ENCODE data around the gene TBC1D22A. TPM values are rescaled to one million over a fixed set of nuclear protein-coding genes. Genes with fewer than 3 reads are reported as not detected.

TBC1D22A gene
- total RNA-seq, 2 experiments from 2014 or later: 47.2 to 49.1 TPM

DNA sequence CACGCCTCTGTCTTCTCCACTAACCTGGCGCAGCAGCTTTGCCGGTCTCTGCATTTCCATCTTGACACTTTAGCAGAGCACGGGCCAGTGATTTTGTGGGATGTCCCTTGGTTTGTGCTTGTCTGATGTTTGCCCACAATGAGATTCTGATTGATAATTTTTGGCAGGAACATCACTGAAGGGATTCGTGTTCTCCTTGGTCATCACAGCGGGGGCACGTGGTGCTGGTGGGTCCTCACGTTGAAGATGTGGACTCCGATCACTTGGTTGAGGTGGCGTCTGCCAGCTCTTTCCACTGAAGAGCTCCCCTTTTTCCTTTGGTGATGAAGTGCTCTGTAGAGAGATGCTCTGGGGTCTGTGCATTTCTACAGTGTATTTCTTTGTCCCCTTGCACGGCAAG is 37.2 kb downstream of the TBC1D22A start:
- ATAC-seq (ENCODE audit: low read depth): no peak
- Mint-ChIP-seq H3K27ac (no peak overlapping the region), H3K9me3 (no peaks in the 10 kb centered on the region), H3K36me3 (peaks cover 20% of the 10 kb centered on the region), H3K4me3 (no peak overlapping the region), H3K4me1 (peaks cover 23% of the 10 kb centered on the region), H3K27me3 (no peaks in the 10 kb centered on the region)
- no peak for DNase-seq
- POLR2A ChIA-PET: no interaction called here

- POLR2A ChIA-PET: interaction anchor here (1.3 to 4.1 kb wide), 2 partner anchors 9 to 38 kb away, joined by 5 to 18 read pairs; partner anchors contain the start of gene TBC1D22A
- H3K27me3 Mint-ChIP-seq: no peaks in the 10 kb centered on the region
- H3K4me3 Mint-ChIP-seq: no peak overlapping the region
- H3K4me1 Mint-ChIP-seq: peaks cover 23% of the 10 kb centered on the region
- no peaks in the 10 kb centered on the region for H3K9me3 Mint-ChIP-seq
- no peak overlapping the region for H3K27ac Mint-ChIP-seq
- DNase-seq (no peak), ATAC-seq (ENCODE audit: low read depth) (no peak)
- H3K36me3 Mint-ChIP-seq: peaks cover 23% of the 10 kb centered on the region
Observed at GRCh38 chr22:46800102-46800857, 37.8 kb downstream of the TBC1D22A start.

DNA sequence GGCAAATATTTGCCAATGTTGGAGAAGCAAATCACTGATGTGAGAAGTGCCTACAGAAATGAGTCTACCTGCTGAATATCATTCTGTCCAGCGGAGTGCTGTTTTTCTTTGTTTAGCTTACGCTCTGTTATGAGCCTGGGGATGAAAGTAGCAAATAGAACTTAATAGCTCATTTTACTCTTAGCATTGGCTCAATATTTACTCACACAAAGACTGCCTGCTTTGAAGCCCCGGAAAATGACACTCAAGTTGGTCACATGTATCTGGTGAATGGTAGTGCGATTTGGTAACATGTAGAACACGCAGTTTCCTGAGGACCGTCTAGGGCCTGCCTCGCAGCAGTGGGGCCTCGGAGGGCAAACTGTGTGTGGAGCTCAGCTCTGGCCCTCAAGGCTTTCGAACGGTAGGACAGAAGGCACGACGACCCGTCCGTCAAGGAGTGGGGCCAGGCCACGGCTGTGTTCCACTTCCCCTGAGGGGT is 38.9 kb downstream of the TBC1D22A start:
- ATAC-seq (ENCODE audit: low read depth): no peak
- H3K27ac Mint-ChIP-seq: no peak overlapping the region
- no peaks in the 10 kb centered on the region for H3K27me3 Mint-ChIP-seq
- no peak overlapping the region for H3K4me3 Mint-ChIP-seq
- no peak for DNase-seq
- H3K4me1 Mint-ChIP-seq: peaks cover 26% of the 10 kb centered on the region
- POLR2A ChIA-PET: interaction anchor here (0.7 to 4.1 kb wide), 3 partner anchors 10 to 39 kb away, joined by 3 to 18 read pairs (median 5); partner anchors contain the start of gene TBC1D22A
- H3K9me3 Mint-ChIP-seq: no peaks in the 10 kb centered on the region
- H3K36me3 Mint-ChIP-seq: peaks cover 28% of the 10 kb centered on the region

DNA sequence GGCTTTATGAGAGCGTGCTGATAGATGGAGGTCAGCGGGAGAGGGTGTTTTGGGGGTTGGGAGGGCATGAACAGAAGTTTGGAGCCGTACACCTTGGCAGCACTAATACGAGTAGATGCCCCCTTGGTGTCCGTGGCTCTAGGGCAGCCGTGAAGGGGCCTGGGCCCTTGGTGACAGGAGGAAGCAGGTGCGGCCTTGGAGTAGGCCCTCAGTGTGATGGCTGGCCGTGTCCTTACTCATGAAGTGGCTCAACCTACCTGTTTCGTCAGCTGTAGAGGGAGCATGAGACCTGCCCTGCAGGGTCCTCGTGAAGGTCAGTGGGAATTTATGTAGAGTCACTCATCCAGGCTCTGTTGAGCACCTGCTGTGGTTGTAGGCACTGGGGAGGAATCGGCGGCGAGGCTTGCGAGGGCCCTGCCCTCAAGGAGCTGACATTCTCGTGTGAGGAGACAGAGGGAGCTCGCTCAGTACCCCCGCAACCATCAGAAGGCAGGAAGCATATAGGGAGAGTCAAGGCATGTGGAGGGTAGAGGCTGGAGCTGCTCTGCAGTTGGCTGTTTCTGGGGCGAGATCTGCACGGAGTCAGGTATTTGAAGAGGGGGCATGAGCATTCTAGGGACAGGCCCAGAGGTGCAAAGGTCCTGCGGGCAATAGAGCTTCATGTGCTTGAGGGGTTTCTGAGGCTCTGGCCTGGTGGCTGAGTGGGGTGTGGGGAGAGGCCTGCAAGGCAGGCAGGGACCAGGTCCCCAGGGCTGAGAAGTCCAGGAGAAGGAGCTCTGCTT is 39.6 kb downstream of the TBC1D22A start:
- Mint-ChIP-seq H3K36me3 (peaks cover 33% of the 10 kb centered on the region), H3K9me3 (no peaks in the 10 kb centered on the region), H3K4me1 (peaks cover 32% of the 10 kb centered on the region), H3K4me3 (no peak overlapping the region), H3K27me3 (no peaks in the 10 kb centered on the region), H3K27ac (peak overlapping the region; percentile 4)
- POLR2A ChIA-PET: interaction anchor here (0.7 to 4.1 kb wide), 4 partner anchors 11 to 43 kb away, joined by 3 to 18 read pairs (median 5); partner anchors contain the start of gene TBC1D22A
- DNase-seq: no peak
- no peak for ATAC-seq (ENCODE audit: low read depth)

- Mint-ChIP-seq H3K9me3 (no peaks in the 10 kb centered on the region), H3K4me3 (no peak overlapping the region), H3K36me3 (peaks cover 38% of the 10 kb centered on the region), H3K27me3 (no peaks in the 10 kb centered on the region), H3K27ac (peak overlapping the region; percentile 4), H3K4me1 (peaks cover 35% of the 10 kb centered on the region)
- ATAC-seq (ENCODE audit: low read depth) (no peak), DNase-seq (no peak)
- POLR2A ChIA-PET: interaction anchor here (1.5 to 4.1 kb wide), 2 partner anchors 40 to 44 kb away, joined by 5 to 18 read pairs; partner anchors contain the start of gene TBC1D22A
Observed at GRCh38 chr22:46802608-46803027, 40.2 kb downstream of the TBC1D22A start.

- no peaks in the 10 kb centered on the region for H3K9me3 Mint-ChIP-seq
- no peaks in the 10 kb centered on the region for H3K27me3 Mint-ChIP-seq
- POLR2A ChIA-PET: interaction anchor here (0.8 to 4.1 kb wide), 4 partner anchors 12 to 67 kb away, joined by 3 to 18 read pairs (median 4); partner anchors contain the start of gene TBC1D22A
- peak overlapping the region; percentile 54 for H3K27ac Mint-ChIP-seq
- peaks cover 41% of the 10 kb centered on the region for H3K36me3 Mint-ChIP-seq
- DNase-seq (peak; percentile 77), ATAC-seq (ENCODE audit: low read depth) (peak; percentile 60)
- peaks cover 35% of the 10 kb centered on the region for H3K4me1 Mint-ChIP-seq
- H3K4me3 Mint-ChIP-seq: no peak overlapping the region
Observed at GRCh38 chr22:46803031-46803880, 40.8 kb downstream of the TBC1D22A start.

DNA sequence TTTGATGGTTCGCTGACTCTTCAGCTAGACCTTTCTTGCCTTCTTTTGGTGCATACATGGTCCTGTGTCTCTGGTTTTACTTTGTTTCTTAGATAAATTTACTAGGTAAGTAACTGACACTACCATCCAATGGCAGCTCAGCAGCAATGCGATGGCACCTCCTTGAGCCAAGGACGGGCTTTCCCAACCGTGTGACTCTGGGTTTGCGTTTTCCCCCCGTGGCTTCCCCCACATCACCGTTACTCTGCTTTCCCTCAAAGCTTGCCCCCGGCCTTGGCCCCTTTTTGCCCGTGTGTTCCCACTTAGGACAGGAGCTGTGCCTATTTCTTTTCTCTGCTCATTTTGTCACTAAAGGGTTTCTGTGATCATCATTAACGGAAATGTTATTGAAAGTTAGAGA is 41.5 kb downstream of the TBC1D22A start:
- Mint-ChIP-seq H3K4me3 (no peak overlapping the region), H3K27ac (no peak overlapping the region), H3K9me3 (no peaks in the 10 kb centered on the region), H3K4me1 (peaks cover 29% of the 10 kb centered on the region), H3K36me3 (peaks cover 39% of the 10 kb centered on the region), H3K27me3 (no peaks in the 10 kb centered on the region)
- DNase-seq (no peak), ATAC-seq (ENCODE audit: low read depth) (no peak)
- POLR2A ChIA-PET: interaction anchor here (0.8 to 4.1 kb wide), 4 partner anchors 13 to 68 kb away, joined by 3 to 18 read pairs (median 4); partner anchors contain the start of gene TBC1D22A

- Mint-ChIP-seq H3K9me3 (no peaks in the 10 kb centered on the region), H3K4me3 (peak overlapping the region; percentile 7), H3K27ac (peak overlapping the region; percentile 54), H3K36me3 (peaks cover 34% of the 10 kb centered on the region), H3K4me1 (peaks cover 24% of the 10 kb centered on the region), H3K27me3 (no peaks in the 10 kb centered on the region)
- POLR2A ChIA-PET: interaction anchor here (0.6 kb wide), 1 partner anchor 233 kb away, joined by 3 read pairs; no protein-coding TSS in a partner anchor
- DNase-seq: no peak
- no peak for ATAC-seq (ENCODE audit: low read depth)
Observed at GRCh38 chr22:46806794-46807193, 44.3 kb downstream of the TBC1D22A start.

DNA sequence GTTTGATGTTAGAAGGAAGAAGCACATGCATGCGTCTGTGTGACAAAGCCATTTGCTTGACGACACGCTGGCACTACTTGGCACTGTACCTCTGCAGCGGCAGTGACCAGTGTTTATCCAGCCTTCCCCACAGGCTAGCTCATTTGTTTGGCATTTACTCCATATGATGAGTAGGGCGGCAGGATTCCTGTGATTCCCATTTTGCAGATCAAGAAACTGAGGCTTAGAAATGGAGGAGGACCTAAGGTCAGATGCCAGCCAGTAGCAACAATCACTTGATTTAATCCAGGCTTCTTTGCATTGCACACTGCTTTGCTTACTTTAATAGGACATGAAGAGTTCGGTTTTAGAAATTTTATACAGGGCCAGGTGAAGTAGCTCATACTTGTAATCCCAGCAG is 45.0 kb downstream of the TBC1D22A start:
- Mint-ChIP-seq H3K9me3 (no peaks in the 10 kb centered on the region), H3K36me3 (peaks cover 28% of the 10 kb centered on the region), H3K4me1 (peaks cover 20% of the 10 kb centered on the region), H3K4me3 (no peak overlapping the region), H3K27ac (no peak overlapping the region), H3K27me3 (no peaks in the 10 kb centered on the region)
- POLR2A ChIA-PET: no interaction called here
- DNase-seq (no peak), ATAC-seq (ENCODE audit: low read depth) (no peak)

- no peak for ATAC-seq (ENCODE audit: low read depth)
- POLR2A ChIA-PET: no interaction called here
- H3K27me3 Mint-ChIP-seq: no peaks in the 10 kb centered on the region
Observed at GRCh38 chr22:46809153-46809885, 46.9 kb downstream of the TBC1D22A start.

DNA sequence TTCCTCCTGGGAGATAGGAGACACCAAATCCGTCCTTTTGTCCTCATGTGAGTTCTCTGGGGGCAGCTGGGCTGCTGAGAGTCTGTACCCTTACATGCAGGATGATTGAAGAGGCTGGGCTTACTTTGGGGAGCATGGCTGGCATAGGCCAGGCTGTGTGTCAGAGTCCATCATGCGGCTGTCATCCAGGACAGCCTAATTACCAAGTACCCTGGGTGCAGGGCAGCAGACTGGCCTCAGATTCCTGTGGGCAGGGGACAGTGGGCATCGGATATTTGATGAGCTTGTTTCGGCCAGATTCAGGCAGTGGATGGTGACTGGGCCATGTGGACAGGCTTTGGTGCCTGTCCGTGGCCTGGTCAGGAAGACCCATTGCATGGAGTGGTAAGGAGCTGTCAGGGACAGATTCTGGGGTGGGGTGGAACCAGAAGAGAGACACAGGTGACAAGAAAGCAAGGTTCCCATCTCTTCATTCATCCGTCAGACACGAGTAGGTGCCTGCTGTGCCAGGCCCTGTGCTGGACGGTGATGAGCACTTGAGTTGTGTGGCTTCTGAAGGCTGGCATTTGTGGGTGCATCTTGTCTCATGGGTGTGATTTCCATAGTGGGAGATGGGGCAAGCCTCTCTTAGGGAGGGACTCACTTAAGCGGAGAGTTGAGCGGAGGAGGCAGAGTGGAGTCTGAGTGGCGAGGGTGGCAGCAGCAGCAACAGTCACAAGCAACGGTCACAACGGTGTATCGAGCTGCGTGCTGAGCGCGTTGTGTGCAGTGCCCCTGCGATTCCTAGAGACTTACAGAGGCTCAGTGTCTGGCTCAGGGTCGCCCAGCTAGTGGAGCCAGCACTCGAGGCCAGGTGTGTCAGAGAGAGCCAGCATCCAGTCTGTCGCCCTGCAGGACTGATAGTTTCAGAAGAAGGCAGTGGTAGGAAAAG is 48.7 kb downstream of the TBC1D22A start:
- Mint-ChIP-seq H3K27me3 (no peaks in the 10 kb centered on the region), H3K27ac (no peak overlapping the region), H3K36me3 (peaks cover 27% of the 10 kb centered on the region), H3K9me3 (no peaks in the 10 kb centered on the region), H3K4me3 (no peak overlapping the region), H3K4me1 (peaks cover 18% of the 10 kb centered on the region)
- ATAC-seq (ENCODE audit: low read depth) (no peak), DNase-seq (no peak)
- POLR2A ChIA-PET: no interaction called here

More at GRCh38 chr22:46809153-46809885, 46.9 kb downstream of the TBC1D22A start:
- Mint-ChIP-seq H3K9me3 (no peaks in the 10 kb centered on the region), H3K4me3 (no peak overlapping the region), H3K27ac (no peak overlapping the region), H3K36me3 (peaks cover 28% of the 10 kb centered on the region), H3K4me1 (peaks cover 15% of the 10 kb centered on the region)
- no peak for DNase-seq
